Measurements from ENCODE around the gene ZNF117.
"Not testable (repeated sequence)": the region's sequence is repeated elsewhere in the genome, so short reads cannot be mapped to it uniquely, and the experiment has no call there.

- TF ChIP-seq, protein P1, sequence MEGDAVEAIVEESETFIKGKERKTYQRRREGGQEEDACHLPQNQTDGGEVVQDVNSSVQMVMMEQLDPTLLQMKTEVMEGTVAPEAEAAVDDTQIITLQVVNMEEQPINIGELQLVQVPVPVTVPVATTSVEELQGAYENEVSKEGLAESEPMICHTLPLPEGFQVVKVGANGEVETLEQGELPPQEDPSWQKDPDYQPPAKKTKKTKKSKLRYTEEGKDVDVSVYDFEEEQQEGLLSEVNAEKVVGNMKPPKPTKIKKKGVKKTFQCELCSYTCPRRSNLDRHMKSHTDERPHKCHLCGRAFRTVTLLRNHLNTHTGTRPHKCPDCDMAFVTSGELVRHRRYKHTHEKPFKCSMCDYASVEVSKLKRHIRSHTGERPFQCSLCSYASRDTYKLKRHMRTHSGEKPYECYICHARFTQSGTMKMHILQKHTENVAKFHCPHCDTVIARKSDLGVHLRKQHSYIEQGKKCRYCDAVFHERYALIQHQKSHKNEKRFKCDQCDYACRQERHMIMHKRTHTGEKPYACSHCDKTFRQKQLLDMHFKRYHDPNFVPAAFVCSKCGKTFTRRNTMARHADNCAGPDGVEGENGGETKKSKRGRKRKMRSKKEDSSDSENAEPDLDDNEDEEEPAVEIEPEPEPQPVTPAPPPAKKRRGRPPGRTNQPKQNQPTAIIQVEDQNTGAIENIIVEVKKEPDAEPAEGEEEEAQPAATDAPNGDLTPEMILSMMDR (IDR thresholded peaks at IDR 0.05) = not testable (repeated sequence)
- TF ChIP-seq POLR2A (IDR thresholded peaks at IDR 0.05) = not testable (repeated sequence)
Measured at GRCh38 chr7:64950673-64951072, 40.2 kb downstream of the ZNF117 start.

Measured in heart left ventricle (tissue), 13 donors.